Fibroblast of skin of abdomen (primary cell): ENCODE data around the gene MEGF6.

Experiments used
- DNase-seq: peaks from one replicate; pipeline ENCODE4 v3.0.0-alpha.2; 2013

Gene MEGF6

GRCh38 chr1:3609016-3609768 is 2.1 kb downstream of the MEGF6 start:
- DNase-seq = no peak

GRCh38 chr1:3608154-3608553 is 3.2 kb downstream of the MEGF6 start:
- no peak for DNase-seq

- DNase-seq = no peak
Measured at GRCh38 chr1:3607703-3608065, 3.6 kb downstream of the MEGF6 start.

GRCh38 chr1:3606779-3607702 is 4.3 kb downstream of the MEGF6 start:
- DNase-seq = no peak

- no peak for DNase-seq
Measured at GRCh38 chr1:3604997-3605823, 6.1 kb downstream of the MEGF6 start.

GRCh38 chr1:3604468-3604974 is 6.8 kb downstream of the MEGF6 start:
- no peak for DNase-seq

GRCh38 chr1:3603571-3604467 is 7.5 kb downstream of the MEGF6 start:
- DNase-seq = no peak

- no peak for DNase-seq
Measured at GRCh38 chr1:3603156-3603555, 8.2 kb downstream of the MEGF6 start.

- DNase-seq = no peak
Measured at GRCh38 chr1:3602375-3602774, 8.9 kb downstream of the MEGF6 start.

GRCh38 chr1:3601743-3602142 is 9.6 kb downstream of the MEGF6 start:
- DNase-seq = no peak

GRCh38 chr1:3600354-3600753 is 11.0 kb downstream of the MEGF6 start:
- DNase-seq = no peak

- DNase-seq = no peak
Measured at GRCh38 chr1:3599816-3600215, 11.5 kb downstream of the MEGF6 start.

GRCh38 chr1:3599286-3599811 is 12.0 kb downstream of the MEGF6 start:
- DNase-seq = no peak

- DNase-seq = no peak
Measured at GRCh38 chr1:3598522-3599285, 12.6 kb downstream of the MEGF6 start.

- DNase-seq = no peak
Measured at GRCh38 chr1:3598051-3598491, 13.2 kb downstream of the MEGF6 start.

GRCh38 chr1:3597599-3597964 is 13.7 kb downstream of the MEGF6 start:
- no peak for DNase-seq

GRCh38 chr1:3596663-3597598 is 14.4 kb downstream of the MEGF6 start:
- no peak for DNase-seq

GRCh38 chr1:3595949-3596348 is 15.4 kb downstream of the MEGF6 start:
- no peak for DNase-seq

- no peak for DNase-seq
Measured at GRCh38 chr1:3594706-3595377, 16.5 kb downstream of the MEGF6 start.
